ENCODE data around the gene ELFN1. TPM values are rescaled to one million over a fixed set of nuclear protein-coding genes. Genes with fewer than 3 reads are reported as not detected.

Gene ELFN1
- total RNA-seq, 4 donors from 2014 or later = 0.12 to 1.0 (median 0.46) TPM

- TF ChIP-seq POLR2A (IDR thresholded peaks at IDR 0.05) (no peak), CTCF (IDR thresholded peaks at IDR 0.05 in 4 of 5, conservative IDR thresholded peaks at IDR 0.05 in 1 of 5) (no peak)
- Histone ChIP-seq H3K9me3 (no peaks in the 10 kb centered on the region), H3K27ac (no peak overlapping the region), H3K27me3 (peaks cover 0 to 11% (median 4%) of the 10 kb centered on the region in 3 donors), H3K4me1 (peaks cover 0 to 5% of the 10 kb centered on the region in 2 donors), H3K36me3 (no peaks in the 10 kb centered on the region), H3K4me3 (no peak overlapping the region)
- intact Hi-C loops (cut with DNase I; ENCODE audit: low total_unique reads) (no loop called here), in situ Hi-C loops (cut with MboI; ENCODE audit: low sequenced_read_pairs in 4 of 4) (no loop called here)
- no peak for DNase-seq
- no peak for ATAC-seq
Measured at GRCh38 chr7:1745576-1746490, 75.8 kb downstream of the ELFN1 start.

- ATAC-seq = no peak
- Histone ChIP-seq H3K4me1 (peaks cover 0 to 5% of the 10 kb centered on the region in 2 donors), H3K36me3 (no peaks in the 10 kb centered on the region), H3K27me3 (peaks cover 0 to 11% (median 4%) of the 10 kb centered on the region in 3 donors), H3K27ac (no peak overlapping the region), H3K9me3 (no peaks in the 10 kb centered on the region), H3K4me3 (no peak overlapping the region)
- no peak for DNase-seq
- intact Hi-C loops (cut with DNase I; ENCODE audit: low total_unique reads) = no loop called here
- TF ChIP-seq POLR2A (IDR thresholded peaks at IDR 0.05) (no peak), CTCF (IDR thresholded peaks at IDR 0.05 in 4 of 5, conservative IDR thresholded peaks at IDR 0.05 in 1 of 5) (no peak)
- in situ Hi-C loops (cut with MboI; ENCODE audit: low sequenced_read_pairs in 4 of 4) = no loop called here
Measured at GRCh38 chr7:1746491-1746975, 76.5 kb downstream of the ELFN1 start.

- ATAC-seq = no peak
- Histone ChIP-seq H3K9me3 (no peaks in the 10 kb centered on the region), H3K36me3 (no peaks in the 10 kb centered on the region), H3K4me3 (no peak overlapping the region), H3K27ac (no peak overlapping the region), H3K27me3 (peaks cover 0 to 11% (median 4%) of the 10 kb centered on the region in 3 donors), H3K4me1 (peaks cover 0 to 5% of the 10 kb centered on the region in 2 donors)
- TF ChIP-seq POLR2A (IDR thresholded peaks at IDR 0.05) (no peak), CTCF (IDR thresholded peaks at IDR 0.05 in 4 of 5, conservative IDR thresholded peaks at IDR 0.05 in 1 of 5) (no peak)
- no peak for DNase-seq
- intact Hi-C loops (cut with DNase I; ENCODE audit: low total_unique reads) (no loop called here), in situ Hi-C loops (cut with MboI; ENCODE audit: low sequenced_read_pairs in 4 of 4) (no loop called here)
Measured at GRCh38 chr7:1747004-1747801, 77.1 kb downstream of the ELFN1 start.

- TF ChIP-seq CTCF (IDR thresholded peaks at IDR 0.05 in 4 of 5, conservative IDR thresholded peaks at IDR 0.05 in 1 of 5) = no peak
- TF ChIP-seq POLR2A (IDR thresholded peaks at IDR 0.05) = no peak
- Histone ChIP-seq H3K27ac (no peak overlapping the region), H3K9me3 (no peaks in the 10 kb centered on the region), H3K4me3 (no peak overlapping the region), H3K4me1 (peaks cover 0 to 5% of the 10 kb centered on the region in 2 donors), H3K27me3 (peaks cover 4 to 11% (median 5%) of the 10 kb centered on the region in 3 donors), H3K36me3 (no peaks in the 10 kb centered on the region)
- DNase-seq = no peak
- in situ Hi-C loops (cut with MboI; ENCODE audit: low sequenced_read_pairs in 4 of 4) (no loop called here), intact Hi-C loops (cut with DNase I; ENCODE audit: low total_unique reads) (no loop called here)
- ATAC-seq = no peak
Measured at GRCh38 chr7:1748076-1748838, 78.2 kb downstream of the ELFN1 start.

Measured in gastrocnemius medialis (tissue), 4 donors.